Amygdala (tissue), 56 donors: ENCODE measurements around the gene TMEM120B.

Experiments used
- DNase-seq, 56 donors: peaks; one replicate each; lab custom pipeline; 2025; lab: John Stamatoyannopoulos, UW

The TMEM120B gene

DNA sequence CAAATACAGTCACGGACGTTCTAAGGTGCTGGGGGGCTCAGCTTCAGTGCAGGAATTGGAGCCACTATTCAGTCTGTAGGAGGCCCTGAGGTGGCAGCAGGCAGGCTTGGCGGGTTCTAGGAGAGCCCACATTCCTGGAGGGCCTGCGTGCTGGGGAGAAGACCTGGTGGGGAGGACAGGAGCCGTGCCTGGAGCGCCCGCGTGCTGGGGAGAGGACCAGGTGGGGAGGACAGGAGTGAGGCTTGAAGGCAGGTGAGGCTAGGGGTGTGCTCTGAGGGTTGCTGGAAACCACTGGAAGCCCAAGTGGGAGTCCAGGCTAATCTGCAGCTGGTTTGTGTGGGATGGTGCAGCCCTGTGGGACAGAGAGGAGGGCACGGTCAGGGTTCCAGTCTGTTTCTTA is 57.8 kb downstream of the TMEM120B start:
- no peak for DNase-seq

DNA sequence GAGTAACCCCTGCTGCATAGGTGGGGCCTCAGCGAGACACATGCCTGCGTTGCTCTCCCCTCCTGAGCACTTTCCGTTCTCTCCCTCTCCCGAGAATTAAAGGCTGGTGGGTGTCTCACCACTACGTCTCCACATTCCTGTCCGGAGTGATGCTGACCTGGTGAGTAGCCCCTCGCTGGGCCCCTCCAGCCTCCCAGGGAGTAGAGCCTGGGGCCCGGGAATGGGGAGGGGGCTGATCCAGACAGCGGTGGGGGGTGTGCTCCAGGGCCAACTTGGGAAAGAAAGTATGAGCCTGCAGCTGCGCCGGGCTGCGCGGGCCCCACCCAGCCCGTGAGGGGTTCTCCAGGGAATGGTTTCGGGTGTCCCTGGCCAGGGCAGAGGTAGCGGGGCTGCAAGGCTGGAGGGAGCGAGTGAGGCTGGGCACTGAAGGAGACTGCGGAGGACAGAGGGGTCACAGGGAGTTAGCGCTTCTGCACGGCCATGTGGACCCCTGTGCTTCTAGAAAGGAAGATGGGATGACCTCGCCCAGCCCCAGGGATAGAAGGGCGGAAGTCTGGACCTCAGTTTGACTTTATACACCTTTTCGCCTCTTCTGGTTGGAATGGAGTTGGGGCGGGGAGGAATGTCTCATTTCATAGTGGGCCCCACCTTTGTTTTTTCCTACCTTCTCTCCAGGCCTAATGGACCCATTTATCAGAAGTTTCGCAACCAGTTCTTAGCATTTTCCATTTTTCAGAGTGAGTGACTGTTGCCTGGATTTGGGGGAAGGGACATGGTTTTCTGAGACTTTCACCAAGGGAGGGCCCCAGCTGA is 58.5 kb downstream of the TMEM120B start:
- DNase-seq = no peak

DNA sequence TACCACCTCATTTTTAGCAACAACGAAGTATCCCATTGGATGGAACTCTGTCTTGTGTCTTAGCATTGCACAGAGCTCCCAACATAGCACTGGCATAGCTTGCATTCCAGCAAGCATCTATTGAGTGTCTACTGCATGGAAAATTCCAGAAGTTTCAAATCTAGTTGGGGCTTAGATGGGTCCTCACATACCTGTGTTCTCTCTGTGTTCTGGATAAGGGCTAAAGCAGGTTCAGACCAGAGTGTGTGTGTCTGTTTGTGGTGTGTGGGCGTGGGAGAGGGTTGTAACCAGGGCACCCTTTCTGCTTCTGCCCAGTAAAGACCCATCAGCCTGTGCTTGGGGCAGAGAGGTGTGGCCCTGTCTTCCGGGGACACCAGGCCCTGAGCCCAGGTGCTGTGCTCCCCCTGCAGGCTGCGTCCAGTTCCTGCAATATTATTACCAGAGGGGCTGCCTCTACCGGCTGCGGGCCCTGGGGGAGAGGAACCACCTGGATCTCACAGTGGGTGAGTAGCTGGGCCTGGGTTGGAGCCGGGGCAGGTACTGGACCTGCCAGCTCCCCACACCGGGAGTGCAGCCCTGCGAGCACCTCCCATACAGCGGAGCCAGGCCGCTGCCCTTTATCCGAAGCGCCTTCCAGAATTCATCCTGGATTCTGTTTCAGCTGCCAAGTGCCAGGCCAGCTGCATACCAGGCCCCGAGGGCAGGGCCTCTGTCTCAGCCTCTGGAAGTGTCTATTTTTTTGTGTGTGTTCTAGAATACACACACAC is 60.6 kb downstream of the TMEM120B start:
- peak in 33 of 56 donors; percentile 7 to 64 (median 31) for DNase-seq

DNA sequence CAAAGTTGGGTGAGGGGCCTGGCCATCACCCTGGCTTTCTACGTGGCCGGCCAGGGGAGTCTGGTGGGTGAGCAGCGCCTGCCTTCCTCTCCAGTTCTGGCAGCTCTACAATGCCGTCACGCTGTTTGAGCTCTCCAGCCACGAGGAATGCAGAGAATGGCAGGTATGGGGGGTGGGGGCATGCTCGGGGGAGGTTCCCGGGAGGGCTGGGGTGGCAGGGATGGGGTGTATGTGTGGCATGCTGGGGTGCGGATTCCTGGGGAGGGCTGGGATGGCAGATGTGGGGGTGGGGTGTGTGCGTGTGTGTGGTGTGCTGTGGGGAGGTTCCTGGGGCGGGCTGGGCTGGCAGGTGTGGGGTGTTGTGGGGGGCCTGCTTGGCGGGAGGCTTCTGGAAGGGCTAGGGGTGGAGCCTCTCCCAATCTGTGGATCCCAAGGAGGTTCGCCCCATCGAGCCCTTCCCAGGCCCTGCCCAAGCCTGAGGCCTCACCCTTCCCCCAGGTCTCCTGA is 62.5 kb downstream of the TMEM120B start:
- no peak for DNase-seq

DNA sequence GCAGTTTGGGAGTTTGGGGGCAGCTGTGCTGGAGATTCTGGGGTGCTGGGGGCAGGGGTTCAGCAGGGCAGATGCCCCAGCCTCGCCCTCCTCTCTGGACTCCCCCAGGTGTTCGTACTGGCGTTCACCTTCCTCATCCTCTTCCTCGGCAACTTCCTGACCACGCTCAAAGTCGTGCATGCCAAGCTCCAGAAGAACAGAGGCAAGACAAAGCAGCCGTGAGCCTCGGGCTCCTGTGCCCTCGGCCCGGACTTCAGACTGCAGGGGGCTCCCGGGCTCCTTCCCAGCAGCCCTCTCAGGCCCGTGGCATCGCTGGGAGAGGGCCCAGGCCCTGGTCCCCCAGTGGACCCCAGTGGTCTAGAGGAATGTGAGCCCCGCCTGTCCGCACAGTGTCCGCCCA is 62.9 kb downstream of the TMEM120B start:
- DNase-seq = no peak

DNA sequence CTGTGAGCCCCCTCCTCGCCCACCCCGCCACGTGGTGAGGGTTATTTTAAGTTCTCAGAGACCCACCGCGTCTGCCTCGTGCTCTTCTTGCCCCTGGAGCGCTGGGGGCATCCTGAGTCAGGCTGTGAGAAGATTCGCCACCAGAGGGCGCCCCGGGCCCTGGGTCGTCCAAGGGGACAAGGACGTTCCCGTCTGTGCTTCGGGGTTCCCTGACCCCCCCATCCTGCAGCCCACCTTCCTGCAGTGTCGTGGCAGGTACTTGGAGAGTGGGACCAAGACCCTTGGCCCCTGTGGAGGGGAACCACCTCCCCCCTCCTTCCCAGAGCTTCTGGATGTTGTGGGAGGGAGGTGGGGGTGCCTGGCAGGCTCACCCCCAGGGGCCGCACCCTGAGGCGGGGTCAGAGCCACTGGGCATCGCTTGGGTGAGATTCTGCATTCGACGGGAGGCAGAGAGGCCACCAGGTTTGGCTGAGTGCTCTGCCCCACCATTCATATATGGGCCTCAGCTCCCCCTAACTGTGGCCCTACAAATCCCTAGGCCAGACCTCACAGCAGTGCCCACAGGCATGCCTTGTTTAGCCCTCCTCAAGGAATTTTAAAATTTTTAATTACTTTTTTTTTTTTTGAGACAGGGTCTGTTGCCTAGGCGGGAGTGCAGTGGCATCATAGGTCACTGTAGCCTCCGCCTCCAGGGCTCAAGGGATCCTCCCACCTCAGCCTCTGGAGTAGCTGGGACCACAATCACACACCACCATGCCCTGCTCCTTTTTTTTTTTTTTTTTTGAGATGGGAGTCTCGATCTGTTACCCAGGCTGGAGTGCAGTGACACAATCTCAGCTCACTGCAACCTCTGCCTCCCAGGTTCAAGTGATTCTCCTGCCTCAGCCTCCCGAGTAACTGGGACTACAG is 63.9 kb downstream of the TMEM120B start:
- peak in 32 of 56 donors; percentile 5 to 83 (median 35) for DNase-seq

DNA sequence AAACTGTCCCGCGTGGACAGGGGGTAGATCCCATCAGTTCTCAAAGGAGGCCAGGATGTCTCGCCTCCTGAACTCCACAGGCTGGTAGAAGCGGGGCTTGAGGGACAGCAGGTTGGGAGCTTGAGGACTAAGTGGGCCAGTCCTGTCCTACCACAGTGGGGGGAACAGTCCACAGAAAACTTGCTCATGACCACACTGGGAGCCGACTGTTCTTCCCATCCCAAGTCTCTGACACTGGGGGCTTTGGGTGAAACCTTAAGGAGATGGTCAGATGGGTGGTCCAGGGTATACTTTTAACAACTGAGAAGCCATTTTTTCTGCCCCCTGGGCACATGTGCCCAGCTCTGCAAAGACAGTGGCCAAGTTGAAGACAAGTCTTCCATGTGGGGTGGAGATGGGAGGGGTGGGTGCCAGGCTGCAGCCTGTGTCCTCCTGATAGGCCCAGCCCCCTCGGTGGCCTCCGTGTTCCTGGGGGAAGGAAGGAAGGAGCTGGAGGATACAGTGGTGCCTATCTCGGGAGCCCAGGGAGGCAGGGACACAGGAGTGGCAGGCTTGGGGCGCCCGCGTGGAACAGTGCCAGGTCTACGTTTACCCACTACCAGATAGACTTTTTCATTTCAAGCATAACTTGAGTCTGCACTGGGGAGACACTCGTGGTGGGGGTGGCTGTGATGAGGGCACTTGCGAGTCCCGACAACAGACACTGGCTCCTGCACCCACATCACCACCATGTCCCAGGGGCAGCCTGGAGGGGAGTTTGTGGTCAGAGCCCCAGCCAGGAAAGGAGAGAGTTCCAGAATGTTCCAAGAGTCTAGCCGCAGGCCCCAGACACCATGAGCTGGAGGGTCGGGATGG is 66.2 kb downstream of the TMEM120B start:
- no peak for DNase-seq

DNA sequence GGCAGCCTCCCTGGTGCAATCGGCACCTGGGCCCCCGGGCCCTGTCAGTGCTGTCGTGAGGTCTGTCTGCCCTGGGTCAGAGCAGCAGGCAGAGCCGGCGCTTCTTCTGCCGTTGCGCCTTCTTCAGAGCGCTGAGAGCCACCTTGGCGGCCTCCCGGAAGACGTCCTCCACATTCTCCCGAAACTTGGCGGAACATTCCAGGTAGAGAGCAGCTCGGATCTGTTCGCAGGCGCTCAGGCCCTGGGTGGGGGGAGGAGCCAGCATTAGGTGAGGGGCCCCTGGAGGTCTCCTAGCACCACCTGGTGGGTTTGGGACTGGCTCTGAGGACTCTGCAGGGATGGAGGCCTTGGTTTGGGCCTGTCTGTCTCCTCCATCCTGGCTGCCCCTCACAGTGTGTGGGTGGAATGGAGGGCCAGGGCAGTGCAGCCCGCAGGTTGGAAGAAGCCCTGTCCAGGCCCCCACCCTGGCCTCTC is 66.9 kb downstream of the TMEM120B start:
- DNase-seq = no peak

DNA sequence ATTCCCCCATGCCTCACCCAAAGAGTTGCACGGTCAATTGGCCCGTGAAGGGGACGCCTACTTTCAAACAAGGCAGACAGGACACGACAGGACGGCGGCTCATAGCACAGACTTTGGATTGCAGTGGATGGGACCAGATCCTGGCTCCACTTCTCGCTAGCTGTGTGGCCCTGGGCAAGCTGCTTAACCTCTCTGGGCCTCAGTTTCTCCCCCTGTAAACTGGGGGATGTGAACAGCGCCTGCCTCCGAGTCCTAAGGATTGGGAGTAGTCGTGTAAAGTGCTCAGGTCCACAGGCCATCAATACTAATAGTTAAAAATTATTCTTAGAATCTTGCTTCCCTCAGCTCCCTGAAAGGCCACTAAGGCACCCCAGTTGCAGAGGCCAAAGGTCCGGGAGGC is 67.9 kb downstream of the TMEM120B start:
- DNase-seq = no peak

DNA sequence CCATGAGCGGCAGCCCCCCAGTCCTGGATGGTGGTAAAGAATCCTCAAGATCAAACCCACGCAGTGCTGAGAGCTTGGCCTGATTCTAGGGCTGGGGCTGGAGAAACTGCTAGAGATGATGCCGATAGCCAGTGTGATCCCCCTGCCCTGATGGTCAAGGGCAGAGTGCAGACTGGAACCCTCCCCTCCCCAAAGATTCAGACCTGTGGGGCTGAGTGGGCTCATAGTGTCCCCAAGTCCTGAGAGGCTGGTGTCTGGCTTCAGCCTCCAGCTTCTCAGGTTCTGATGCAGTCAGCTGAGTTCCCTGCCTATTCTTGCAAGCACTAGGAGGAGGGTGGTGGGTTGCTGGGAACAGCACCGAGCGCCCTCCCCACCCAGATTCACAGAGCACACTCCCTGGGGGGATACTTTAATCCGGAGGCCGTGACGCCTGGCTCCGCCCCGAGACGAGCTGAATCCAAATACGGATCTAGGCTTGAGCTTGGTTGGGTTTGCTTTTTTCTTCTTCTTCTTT is 69.0 kb downstream of the TMEM120B start:
- no peak for DNase-seq

DNA sequence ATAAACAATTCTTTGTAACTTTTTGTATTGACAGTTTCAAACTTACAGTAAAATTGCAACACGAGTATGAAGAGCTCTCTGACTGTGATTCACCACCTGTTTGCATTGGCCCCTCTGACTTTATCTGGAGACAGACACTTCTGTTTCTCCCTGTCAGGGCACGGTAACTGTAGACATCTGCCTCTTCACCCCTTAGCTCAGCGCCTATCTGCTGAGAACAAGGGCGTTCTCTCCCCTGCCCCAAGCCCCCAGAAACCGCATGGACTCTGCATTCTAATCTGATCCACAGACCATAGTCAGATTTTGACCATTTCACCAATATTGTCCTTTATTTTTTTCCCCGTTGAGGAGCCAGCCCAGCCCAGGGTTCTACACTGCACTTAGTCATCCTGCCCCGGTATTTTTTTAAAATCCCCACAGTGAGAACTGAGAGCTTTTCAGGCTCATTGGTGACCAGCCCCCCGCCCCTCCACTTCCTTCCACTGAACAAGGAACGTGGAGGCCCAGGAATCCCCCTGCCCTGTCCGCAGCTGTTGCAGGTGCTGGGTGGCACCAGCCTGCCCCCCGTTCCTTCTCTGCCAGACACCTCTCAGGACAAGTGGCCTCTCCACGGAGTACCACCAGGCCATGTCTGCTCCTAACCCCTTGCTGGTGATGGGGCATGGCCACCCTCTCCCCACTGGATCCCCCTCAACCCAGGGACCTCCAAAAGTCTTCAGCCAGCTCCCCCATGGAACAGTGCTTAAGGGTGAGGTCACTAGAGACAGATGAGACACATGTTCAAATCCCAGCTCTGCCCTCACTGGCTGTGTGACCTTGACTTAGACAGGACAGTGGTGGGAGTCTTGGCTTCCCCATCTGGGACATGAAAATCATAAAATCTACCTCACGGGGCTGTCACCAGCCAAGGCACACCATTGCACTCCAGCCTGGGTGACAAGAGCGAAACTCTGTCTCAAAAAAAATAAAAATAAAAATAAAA is 69.7 kb downstream of the TMEM120B start:
- DNase-seq = no peak

DNA sequence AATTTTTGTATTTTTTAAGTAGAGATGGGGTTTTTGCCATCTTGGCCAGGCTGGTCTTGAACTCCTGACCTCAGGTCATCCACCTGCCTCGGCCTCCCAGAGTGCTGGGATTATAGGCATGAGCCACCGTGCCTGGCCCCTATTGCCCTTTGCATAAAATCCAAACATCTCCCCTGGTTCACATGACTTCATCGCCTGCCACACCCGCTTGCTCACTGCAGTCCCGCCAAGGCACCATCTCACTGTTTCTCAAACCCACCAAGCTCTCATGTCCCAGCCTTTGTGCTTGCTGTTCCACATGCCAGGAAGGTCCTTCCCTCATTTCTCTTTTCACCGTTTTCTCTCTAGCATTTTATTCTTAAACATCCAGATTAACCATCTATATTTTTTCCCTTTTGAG is 71.2 kb downstream of the TMEM120B start:
- DNase-seq = no peak

DNA sequence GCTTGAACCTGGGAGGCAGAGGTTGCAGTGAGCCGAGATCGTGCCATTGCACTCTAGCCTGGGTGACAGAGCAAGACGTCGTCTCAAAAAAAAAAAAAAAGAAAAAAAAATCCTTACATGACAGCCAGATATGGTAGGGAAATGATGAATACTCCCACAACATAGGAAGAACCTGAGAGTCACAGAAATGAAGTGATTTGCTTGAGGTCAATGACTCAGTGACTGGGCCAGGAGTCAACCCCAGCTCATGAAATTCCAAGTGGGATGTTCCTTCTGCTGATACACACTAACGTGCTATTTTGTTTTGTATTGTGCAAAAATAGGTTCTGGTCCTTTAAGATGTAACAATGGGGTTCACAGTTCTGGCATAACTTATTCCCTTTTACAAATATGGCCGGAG is 71.9 kb downstream of the TMEM120B start:
- no peak for DNase-seq

DNA sequence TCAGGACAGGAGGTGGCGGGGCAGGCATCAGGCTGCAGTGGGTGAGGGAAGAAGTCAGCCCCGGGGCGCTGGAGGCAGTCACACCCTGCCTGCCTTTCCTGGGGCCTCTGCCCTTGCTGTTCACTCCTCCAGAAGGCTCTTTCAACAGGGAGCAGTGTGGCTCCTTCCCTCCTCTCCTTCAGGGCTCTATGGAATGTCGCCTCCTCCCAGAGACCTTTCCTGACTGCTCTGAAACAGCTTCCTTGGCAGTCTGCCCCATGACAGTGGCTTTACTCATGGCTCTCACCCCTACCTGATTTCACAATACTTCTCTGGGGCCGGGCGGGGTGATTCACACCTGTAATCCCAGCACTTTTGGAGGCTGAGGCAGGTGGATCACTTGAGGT is 73.9 kb downstream of the TMEM120B start:
- DNase-seq = no peak

DNA sequence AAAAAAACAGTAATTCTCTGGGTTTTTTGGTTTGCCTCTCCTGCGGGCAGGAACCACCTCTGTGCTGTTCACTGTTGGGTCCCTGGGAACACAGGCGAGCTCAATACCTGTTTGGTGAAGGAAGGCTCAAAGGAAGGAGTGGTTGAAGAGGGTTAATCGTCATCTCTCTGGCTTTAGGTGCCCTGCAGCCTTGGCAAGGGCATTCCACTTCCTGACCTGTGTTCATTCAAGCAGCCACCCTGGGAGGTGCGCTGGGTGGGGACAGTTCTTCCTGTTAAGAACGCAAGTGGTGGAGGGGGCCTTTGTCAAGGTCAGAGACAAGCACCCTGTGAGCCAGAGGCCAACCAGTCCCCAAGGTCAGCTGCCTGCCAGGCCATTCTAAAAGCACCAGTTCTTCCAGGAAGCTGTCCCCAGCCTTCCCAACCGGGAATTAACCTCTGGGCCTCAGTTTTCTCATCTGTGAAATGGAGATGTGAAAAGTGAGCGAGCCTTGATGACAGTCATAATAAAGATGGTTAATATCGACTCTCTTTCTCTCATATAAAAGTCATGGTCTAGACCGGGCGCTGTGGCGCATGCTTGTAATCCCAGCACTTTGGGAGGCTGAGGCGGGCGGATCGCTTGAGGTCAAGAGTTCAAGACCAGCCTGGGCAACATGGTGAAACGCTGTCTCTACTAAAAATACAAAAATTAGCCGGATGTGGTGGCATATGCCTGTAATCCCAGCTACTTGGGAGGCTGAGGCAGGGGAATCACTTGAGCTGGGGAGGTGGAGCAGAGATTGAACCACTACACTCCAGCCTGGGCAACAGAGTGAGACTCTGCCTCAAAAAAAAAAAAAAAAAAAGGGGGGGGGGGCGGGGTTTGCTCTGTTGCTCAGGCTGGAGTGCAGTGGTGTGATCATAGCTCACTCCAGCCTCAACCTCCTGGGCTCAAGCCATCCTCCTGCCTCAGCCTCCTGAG is 74.8 kb downstream of the TMEM120B start:
- DNase-seq = no peak

DNA sequence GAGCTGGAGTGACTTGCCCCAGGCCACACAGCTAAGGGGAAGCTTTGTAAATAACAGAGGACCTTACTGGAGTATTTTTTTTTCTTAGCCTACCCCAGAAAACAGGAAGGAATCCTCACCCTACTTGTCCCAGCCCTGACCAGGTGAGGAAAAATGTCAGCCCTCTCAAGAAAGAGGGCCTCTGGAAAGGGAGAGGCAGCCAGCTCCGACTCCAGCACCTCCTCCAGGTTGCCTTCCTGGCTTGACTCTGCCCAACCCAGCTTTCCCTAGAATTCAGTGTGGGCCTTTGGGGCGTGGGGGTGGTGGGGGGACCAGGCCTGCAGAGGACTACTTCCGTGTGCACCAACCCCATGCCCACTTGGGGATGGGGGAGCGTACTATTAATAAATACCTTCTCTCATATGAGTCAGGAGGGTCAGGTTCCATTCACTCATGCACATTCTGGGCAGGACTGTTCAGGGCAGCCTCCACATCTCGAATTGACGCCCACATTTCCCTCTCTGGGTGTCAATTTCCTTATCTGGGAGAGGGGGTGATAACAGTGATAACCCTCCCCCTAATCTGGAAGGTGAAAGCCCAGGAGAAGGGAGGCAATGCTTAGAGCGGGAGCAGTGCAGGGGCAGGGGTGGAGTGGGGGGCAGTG is 75.7 kb downstream of the TMEM120B start:
- no peak for DNase-seq
